Stimulated activated CD4-positive, alpha-beta T cell treated with anti-CD3 and anti-CD28 coated beads, Interleukin-1b, Interleukin-23, amount 100 ng/mL, for 4 hours (primary cell): ENCODE results near the gene TMEM175.
"Not testable (repeated sequence)": the region's sequence is repeated elsewhere in the genome, so short reads cannot be mapped to it uniquely, and the experiment has no call there.

Experiments used
- DNase-seq, 2 donors: peaks; one replicate each; pipeline ENCODE4 v3.0.0-alpha.2; 2020; ENCODE audit warnings: low read depth in 2 of 2

The TMEM175 gene

DNA sequence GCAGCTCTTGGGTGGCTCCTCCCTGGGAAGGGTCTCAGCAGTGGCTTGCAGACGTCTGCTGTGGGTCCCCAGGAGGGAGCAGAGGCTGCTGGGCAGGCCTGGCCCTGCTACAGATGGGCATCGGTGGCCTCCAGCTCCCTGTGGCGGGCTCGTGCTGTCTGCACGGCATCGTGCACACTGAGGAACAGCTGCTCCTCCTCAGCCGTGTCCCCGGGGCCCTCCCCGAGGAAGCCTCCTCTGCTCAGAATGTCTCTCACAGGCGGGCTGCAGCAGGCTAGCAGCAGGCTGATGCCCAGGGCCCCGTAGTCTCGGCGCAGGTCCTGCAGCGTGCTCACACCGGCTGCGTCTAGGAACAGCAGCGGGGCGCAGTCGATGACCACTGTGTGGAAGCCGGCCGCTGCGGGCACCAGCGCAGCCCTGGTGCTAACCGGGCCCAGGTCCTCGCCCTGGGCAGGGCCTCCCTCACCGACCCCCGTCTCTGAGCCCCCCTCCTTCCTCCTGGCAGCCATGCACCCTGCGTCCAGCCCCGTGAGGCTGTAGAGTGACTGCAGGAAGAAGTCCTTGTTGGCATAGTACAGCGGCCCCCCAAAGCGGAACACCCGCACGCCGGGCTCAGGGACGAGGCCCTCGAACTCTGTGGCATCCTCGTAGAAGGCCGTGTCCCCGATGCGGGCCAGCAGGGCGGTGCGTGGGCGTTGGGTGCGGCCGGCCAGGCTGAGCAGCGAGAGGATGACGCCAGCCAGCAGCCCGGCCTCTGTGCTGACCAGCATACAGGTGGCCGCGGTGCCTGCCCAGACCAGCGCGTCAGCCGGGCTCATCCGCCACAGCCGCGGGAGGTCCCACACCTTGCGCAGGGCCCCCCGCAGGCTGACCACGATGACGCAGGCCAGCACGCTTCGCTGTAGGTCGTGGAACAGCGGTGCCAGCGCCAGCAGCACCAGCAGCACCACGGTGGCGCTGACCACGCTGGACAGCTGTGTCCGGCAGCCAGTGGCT lies 56.8 kb downstream of the TMEM175 start:
- DNase-seq: no peak

DNA sequence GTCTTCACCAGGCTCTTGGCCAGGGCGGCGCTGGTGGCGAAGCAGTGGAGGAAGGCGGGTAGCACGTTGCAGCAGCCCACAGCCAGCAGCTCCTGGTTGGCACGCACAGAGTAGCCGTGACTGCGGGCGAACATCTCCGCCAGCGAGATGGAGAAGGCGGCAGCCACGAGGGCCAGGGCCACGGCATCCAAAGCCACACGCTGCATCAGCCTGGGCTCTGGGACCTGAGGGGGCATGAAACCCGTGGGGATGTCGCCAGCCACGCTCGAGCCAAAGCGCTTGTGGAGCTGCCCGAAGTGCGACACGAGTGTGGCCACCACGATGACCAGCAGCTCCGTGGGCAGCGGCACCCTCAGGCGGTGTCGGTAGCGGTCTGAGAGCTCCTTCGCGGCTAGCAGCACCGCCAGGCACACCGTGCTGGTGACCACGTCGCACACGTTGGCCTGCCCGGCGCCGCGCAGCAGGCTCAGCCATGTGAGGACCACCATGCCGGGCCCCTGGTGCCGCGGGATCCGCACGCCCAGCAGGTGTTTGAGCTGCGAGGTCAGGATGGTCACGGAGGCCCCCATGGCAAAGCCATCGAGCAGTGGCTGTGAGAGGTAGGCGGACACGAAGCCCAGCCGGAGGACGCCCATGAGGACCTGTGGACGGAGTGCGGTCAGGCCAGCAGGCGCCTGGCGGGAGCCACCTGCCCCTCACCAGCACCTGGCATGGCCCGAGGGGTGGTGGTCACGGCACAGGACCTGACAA lies 57.6 kb downstream of the TMEM175 start:
- DNase-seq: no peak

DNA sequence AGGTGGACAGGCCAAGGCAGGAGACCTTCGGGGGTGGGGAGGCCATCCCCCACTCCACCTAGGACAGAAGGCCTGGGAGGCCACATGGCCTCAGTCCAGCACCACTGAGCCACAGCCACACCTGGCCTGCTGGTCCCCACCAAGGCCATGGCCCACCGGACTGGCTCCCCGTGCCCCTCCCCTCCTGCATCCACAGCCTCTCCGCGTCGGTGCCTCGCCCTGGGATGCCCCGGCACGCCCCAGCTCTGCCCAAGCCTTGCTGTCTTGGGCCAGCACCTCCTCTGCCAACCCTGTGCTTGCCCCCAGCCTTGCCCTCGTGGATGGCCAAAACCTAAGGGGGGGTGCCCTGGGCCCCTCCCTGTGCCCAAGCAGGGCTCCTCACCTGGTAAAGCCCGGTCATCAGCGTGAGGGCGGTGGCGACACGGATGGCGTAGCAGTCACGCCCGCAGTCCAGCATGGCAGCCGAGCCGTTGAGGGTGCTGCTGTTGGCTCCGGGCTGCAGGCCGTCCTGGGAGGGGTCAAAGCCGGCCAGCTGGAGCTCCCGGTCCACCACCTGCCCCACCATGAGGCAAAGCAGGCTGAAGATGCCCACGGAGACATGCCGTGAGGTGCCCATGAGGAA lies 58.6 kb downstream of the TMEM175 start:
- DNase-seq: no peak

DNA sequence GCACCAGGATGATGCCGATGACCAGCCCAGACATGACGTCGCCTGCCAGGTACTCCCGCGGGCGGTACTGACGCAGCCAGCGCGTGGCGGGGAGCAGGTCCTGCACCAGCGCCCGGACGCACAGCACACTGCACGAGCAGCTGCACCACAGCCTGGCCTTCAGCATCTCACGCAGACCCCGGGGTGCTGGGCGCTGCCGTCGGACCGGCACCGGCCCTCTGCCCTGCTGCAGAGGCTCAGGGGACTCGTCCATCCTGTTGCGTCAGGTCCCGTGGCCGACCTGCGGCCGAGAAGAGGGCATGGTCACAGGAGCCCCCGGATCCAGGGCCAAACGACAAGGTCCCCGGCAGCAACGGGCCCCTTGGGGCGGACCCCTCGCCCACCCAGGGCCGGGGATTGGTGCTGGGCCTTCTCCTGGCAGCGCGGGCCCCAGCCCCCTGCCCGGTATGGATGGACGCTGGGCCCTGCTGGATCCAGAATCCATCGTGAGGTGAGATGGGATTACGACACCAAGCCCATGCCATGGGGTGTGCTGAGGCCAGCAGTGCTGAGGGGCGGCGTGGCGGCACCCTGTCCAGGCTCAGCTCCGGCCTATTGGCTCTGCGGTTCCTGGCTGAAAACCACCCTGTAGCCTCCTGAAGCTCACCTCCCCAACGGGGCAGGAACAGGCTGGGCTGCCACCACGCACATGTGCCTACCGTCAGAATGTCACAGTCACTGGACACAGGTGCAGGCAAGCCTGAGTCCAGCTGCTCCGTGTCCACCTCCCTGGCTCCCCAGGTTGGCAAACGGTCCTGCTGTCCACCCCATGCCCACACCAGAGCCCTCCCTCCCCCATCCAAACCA lies 59.4 kb downstream of the TMEM175 start:
- DNase-seq: no peak

DNA sequence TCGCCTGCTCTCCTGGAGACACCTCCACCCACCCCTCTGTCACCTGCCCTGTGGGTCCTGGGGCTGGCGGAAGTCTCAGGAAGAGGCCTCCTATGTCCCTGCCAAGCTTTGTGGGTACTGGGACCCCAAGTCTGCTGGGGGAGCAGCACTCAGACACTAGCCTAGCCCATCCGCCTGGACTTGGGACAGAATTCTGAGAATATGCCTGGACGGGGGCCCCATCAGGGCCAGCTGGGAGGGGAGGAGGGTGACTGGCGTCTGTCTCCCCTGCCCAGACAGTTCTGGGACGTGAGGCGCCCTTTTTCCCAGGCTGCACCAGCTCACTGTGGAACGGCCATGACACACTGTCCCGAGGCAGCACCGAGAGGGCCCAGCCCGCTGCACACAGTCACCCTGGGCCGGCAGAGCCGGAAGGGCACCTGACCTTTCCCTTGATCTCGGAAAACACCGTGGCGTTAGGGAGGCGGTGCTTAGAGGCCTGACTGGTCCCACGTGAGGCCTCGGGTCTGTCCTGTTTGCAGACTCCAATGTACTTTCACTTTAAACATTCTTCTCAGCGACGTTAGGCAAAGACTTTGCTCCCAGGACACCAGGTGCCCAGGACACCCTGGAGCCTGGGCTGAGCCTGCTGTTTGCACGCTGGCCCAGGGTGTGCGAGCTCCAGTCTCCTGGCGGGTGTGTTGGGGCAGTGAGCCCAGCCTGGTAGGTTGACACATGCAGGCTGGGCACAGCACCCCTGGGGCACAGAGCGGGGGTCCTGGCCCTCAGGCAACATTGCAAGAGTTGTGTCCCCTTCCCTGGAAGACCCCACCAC lies 60.2 kb downstream of the TMEM175 start:
- no peak for DNase-seq

DNA sequence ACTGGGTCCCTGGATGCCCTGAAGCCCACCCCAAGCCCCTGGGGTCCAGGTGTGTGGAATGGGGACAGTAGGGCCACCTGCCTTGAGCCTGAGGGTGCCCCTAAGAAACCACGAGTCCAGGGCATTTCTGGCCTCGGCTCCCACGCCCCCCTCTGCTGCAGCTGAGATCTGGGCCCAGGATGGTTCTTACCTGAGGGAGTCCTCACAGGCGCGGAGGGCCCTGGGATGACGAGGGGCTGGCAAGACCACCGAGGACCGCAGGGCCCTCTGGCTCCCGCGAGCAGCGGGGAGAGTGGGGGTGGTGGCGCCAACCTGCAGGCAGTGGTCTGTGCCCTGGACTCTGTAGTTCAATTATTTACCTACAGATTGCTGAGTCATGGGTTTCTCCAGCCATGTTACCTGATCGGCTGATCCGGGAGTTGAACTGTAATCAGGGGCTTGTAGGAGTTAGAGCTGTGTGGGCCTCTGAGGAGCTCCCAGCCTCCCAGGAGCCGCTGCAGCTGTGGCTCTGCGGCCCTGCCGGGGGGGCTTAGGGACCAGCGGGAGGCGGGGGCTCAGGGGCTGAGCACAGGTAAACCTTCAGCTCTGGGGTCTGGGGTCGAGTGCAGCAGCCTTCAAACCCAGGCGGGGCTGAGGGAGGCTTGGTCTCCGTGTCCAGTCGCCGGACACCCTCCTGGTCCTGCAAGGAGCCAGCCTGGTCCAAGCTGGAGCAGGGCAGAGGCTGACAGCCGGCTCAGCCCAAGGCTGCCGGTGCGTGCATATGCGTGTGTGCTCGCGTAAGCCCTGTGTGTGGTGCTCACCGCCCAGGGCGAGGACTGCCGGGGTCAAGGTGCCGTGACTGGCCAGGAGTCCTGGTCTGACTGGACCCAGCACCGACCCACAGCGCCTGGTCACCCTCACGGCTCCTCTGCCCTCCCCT lies 61.1 kb downstream of the TMEM175 start, which contains the start of gene SLC26A1:
SLC26A1 (minus strand) TSS at position 294 of the 919 bp plus-strand sequence. CDS start 1,701 bp downstream, outside the sequence.
- DNase-seq: no peak

DNA sequence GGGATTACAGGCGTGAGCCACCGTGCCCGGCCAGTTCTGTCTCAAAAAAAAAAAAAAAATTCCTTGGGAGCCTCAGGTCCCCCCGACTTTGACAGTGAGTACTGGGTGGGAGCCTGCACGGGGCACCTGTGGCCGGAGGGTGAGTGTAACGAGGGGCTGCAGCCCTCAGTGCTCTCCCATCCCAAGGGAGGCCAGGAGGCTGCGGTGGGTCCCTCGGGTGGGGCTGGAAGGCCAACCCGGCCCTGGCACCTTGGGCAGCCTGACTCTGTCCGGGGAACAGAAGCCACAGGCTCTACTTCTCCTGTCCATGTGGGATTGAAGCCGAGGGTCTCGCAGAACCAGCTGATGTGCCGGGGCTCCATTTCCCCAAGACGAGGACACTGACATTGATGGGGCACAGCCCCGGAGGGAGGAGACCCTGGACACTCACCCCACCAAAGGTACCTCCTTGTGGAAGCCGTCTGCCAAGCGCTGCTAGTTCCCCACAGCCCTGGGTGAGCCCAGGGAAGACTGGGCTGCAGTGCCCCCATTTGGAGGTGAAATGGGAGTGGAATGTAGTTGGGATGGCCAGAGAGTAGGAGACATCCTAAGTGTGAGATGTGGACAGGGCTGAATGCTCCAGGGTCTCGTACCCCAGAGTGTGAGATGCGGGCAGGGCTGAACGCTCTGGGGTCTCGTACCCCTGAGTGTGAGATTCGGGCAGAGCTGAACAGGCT lies 63.2 kb downstream of the TMEM175 start:
- no peak for DNase-seq

DNA sequence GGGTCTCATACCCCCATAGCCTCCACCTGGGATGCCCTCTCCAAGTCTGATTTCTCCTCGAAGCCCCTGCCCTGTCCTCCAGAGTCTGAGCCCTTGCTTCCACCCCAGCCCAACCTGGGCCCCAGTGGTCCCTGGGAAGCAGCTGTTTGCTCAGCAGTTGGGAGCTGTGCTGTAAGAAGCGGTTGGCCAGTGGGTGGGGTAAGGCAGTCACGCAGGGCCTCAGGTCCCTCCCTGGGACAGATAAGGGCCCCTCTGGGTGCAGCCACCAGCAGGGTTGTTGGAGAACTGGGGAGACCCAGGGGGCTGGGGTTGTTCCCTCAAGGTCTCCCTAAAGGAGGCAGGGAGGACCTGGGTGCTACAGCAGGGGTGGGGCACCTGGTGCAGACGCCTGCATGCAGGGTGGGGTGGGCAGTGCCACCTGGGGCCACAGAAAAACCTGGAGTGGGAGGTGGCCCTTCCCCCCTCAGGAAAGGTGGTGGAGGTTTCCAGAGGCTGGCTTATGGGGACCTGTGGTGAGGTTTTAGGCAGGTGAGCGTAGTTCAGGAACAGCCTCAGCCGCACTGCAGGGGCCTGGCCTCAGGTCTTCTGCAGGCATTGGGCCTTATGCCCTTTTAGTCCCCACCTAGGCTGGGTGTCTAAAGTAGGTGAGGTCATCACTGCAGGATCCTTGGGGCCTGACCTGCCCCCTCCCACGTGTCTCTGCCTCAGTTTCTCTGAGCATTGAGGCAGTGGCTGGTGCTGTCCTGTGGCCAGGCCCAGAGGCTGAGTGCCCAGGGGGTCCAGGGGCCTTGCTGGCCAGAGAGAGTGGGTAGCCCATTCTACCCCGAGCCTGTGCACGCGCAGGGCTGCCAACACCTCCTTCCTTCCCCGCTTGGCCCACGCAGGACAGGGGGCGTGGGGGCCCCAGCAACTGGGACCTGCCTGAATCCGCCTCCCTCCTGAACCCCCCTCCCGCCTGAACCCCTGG lies 64.1 kb downstream of the TMEM175 start:
- no peak for DNase-seq

DNA sequence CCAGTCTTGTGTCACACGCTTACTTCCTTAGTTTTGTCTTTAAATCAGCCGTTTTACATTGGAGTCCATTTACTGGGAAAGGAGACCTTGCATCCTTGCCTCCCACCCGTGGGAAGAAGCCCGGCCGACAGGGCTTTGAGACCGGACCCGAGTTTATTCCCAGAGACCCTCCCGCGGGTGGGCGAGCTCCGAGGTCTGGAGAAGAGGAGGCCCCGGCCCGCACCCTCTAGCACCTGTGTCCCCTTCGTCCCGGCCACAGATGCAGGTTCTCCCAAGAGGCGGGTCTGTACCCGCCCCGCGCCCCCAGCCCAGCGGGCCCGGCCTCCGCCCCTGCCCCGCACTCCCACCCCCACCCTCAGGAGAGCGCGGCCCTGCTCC lies 64.7 kb downstream of the TMEM175 start:
- DNase-seq: no peak

DNA sequence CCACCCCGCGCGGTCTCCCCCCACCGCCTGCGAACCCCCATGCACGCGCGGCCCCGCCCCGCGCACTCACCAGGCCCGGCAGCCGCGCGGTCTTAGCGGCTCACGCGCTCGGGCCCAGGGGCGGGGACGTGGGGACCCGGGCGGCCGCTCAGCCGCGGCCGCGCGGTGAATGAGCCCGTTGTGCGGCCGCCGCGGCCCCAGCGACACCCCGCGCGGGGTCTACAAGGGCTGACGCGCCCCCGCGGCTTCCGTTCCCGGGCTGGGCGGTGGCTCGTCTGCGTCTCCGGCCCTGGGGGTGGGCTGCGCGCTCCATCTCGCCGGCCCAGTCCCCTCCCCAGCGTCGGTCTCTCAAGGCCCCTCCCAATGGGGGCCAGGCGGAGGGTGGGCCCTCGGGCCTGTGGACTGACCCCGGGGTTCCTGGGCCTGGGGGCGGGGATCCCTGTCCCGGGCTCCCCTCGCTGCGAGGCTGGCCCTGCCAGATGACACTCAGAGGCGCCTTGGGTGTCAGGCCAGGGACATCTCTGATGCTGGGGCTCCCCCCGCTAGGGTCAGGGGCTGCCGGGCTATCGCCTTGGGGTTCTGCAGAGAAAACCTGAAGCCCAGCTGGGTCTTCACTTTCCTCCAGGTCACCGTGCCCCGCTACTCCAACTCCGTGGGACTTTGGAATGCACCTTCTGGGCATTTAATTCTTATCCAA lies 65.3 kb downstream of the TMEM175 start:
- DNase-seq: no peak

DNA sequence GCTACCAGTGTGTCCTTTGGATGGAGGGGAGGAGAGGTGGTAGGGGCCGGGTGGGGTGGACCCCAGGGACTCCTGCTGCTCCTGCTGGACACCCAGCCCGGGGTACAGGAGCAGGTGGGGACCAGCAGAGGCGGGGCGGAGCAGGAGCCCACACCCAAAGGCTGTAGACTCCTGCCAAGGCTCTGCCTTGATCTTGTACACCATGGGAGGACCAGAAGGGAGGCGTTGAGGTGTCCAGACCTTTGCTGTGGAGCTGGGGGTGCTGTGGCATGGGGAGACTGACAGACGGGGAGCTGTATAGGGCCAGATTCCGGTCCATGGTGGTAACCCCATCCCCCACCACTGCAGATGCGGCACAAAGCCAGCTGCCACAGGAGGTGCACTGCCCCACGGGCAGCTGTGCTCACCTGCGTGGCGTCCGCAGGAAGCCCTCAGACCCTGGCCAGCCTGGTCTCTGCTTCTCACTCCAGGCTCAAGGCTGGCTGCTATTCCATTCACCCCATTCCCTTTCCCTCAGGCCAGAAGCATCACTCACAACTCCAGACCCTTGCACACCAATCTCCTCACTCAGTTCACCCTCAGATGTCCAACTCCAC lies 65.9 kb downstream of the TMEM175 start:
- DNase-seq: no peak

DNA sequence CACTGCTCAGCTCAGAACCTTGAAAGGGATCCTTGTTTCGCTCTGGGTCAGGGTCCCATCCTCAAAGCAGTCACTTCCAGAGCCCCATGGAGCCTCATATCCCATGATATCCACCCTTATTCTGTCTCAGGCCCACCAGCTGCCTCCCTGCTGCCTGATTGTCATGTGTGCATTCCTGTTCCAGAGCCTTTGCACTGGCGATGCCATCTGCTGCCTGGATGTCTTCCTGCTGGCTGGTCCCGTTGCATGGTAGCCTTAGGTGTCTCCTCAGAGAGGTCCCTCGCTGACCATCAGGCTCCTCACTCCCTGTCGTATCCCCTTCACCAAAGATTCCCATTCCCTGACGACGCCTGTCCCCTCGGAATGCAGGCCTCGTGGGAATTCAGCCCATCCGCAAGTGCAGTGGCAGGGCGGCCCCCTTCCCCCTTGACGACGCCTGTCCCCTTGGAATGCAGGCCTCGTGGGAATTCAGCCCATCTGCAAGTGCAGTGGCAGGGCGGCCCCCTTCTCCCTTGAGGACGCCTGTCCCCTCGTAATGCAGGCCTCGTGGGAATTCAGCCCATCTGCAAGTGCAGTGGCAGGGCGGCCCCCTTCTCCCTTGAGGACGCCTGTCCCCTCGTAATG lies 67.1 kb downstream of the TMEM175 start:
- not testable (repeated sequence) for DNase-seq

DNA sequence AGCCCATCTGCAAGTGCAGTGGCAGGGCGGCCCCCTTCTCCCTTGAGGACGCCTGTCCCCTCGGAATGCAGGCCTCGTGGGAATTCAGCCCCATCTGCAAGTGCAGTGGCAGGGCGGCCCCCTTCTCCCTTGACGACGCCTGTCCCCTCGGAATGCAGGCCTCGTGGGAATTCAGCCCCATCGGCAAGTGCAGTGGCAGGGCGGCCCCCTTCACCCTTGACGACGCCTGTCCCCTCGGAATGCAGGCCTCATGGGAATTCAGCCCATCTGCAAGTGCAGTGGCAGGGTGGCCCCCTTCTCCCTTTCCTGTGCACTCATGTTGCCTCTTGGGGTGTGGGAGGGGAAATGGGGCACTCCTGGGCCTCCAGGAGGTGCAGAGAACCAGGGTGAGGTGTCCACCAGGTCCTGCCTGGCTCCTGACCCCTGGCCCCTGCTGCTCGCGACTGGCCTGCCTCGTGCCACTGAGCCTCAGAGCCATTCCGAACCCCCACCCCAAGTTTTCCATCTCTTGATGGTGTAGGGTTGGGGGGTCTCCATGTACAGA lies 67.7 kb downstream of the TMEM175 start:
- DNase-seq: no peak

DNA sequence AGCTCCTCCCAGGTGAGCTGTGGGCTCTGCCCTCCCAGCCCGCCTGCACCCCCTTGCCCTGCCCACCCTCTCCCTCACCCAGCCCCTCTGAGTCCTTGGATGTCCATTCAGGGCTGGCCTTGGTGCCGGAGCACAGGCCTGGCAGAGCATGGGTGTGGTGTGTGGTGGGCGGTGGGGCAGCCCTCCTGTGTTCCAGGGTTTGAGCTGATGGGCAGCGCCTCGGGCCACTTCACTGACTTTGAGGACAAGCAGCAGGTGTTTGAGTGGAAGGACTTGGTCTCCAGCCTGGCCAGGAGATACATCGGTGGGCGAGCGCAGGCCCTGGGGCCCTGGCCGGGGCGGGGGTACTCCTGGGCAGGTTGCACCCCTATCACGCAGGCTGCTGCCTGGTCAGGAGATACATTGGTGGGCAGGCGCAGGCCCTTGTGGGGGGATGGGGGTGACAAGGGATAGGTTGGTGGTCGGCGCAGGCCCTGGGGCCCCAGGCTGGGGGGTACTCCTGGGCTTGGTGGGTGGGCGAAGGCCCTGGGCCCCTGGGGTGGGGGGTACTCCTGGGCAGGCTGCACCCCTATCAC lies 68.5 kb downstream of the TMEM175 start:
- DNase-seq: no peak

DNA sequence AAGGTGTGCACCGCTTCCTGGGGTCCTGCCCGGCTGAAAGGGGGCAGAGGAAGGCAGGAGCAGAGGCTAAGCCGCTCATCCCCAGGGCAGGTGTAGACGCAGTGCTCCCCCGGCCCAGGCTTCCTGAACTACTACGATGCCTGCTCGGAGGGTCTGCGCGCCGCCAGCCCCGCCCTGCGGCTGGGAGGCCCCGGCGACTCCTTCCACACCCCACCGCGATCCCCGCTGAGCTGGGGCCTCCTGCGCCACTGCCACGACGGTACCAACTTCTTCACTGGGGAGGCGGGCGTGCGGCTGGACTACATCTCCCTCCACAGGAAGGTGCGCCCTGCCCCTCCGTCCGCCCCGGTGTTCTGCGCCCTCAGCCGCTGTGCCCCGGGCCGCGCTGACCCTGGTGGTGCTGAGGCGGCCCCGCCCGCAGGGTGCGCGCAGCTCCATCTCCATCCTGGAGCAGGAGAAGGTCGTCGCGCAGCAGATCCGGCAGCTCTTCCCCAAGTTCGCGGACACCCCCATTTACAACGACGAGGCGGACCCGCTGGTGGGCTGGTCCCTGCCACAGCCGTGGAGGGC lies 69.4 kb downstream of the TMEM175 start:
- DNase-seq: no peak
